Astrocyte (in vitro differentiated cells and primary cell): ENCODE results near the gene P2RY6.

Experiments
- CTCF ChIP-seq: IDR thresholded peaks from 2 replicates; pipeline ENCODE4 v1.5.1; 2011; ENCODE audit warnings: low read depth, mild to moderate bottlenecking, inconsistent platforms, low read length, moderate library complexity; ENCODE audit not compliant: insufficient read depth
- EZH2 ChIP-seq: IDR thresholded peaks from 2 replicates; pipeline ENCODE4 v1.6.1; 2012; ENCODE audit warnings: mild to moderate bottlenecking, low read length, inconsistent platforms; ENCODE audit not compliant: insufficient read depth

DNA sequence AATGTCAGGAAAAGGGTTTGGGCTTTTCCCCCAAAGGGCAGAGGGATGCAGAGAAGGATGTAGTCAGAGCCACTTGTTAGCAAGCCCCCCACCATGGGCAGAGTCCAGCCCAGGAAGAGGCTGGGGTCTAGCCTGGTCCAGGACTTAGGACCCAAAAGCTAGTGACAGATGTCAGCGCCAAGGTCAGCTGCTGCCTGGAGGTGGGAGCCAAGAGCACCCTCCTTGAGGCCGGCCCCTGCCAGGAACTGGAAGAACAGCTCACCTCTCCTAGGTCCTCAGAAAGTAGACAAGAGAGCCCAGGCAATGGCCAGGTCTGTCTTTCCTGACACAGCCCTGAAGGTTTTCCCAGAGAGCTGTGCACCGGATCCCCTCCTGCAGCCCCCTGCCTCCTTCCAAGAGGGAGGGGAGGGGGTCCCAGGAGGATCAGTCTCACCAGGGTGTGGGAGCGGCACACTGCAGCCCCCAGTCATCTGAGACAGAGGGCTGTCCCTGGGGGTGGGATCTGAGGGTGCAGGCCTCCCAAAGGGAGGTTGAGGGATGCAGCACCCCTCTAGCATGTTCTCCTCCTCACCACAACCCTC lies 21.3 kb downstream of the P2RY6 start:
- TF ChIP-seq CTCF, result no peak
- no peak for TF ChIP-seq EZH2
